Stimulated activated CD4-positive, alpha-beta T cell treated with anti-CD3 and anti-CD28 coated beads, Interleukin-12 subunit alpha, Interleukin-12 subunit beta, amount 100 ng/mL, for 48 hours (primary cell): ENCODE results near the gene FAM174C.
"Not testable (repeated sequence)": the region's sequence is repeated elsewhere in the genome, so short reads cannot be mapped to it uniquely, and the experiment has no call there.

Source experiments
- DNase-seq, 3 donors: peaks; one replicate each; pipeline ENCODE4 v3.0.0-alpha.2; 2020; ENCODE audit warnings: low read depth in 2 of 3, low spot score in 1 of 3

Gene FAM174C

DNA sequence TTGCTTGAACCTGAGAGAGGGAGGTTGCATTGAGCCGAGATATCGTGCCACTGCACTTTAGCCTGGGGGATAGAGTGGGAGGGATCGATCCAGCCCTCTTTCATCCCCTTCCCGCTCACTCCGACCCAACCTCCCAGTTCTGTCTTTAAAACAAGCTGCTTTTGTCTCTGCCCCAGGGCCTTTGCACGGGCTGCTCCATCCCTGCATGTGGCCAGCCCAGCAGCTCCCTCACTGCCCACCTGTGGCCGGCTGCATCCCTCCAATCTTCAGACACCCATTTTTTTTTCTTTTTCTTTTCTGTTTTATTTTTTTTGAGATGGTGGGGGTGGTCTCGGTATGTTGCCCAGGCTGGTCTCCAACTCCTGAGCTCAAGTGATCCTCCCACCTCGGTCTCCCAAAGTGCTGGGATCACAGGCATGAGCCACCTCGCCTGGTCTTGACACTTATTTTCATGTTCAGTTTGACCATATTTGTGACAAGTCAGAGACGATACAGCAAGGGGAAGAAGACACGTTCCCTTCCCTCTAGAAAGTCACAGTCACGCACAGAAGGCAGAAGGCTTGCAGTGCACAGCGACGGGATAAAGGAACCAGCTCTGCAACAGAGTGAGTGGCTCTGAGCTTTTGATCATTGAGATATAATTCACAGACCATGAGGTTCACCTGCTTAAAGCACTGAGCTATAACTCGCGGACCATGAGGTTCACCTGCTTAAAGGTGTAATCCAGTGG, 42.1 kb downstream of the FAM174C start:
- DNase-seq: no peak

DNA sequence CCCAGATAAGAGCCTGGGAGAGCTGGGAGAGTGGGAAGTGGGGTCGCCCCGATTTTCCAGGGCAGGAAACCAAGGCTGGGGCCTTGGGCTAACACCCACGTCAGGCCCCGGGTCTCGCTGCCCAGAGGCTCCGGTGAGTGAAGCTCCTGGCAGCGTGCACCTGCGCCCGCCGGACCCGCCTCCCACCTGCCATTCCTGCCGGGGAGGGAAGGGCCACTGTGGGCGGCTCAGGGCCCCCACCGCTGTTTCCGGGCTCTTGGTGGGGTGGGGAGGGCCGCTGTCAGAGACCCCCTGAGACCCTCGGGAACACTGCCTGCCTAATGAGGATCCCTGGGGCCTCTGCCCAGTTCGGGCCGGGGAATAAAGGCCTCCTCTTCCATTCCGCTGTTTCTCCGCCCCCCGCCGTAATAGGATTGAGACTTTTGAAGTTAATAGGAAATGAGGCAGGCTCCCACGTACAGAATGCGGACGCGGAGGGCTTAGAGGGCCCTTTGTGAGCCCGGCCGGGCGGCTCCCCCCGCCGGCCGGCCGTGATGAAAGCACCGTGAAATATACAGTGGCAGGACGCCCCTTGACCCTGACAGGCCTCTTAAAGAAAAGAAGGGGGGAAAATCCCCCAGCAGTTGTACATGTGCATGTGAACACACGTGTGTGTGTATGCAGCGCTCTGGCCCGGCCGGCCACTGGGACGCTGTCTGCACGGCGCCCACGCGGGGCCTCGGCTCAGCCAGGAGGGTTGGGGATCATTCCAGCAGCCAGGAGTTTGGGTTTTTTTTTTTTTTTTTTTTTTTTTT, 43.5 kb downstream of the FAM174C start:
- no peak for DNase-seq

DNA sequence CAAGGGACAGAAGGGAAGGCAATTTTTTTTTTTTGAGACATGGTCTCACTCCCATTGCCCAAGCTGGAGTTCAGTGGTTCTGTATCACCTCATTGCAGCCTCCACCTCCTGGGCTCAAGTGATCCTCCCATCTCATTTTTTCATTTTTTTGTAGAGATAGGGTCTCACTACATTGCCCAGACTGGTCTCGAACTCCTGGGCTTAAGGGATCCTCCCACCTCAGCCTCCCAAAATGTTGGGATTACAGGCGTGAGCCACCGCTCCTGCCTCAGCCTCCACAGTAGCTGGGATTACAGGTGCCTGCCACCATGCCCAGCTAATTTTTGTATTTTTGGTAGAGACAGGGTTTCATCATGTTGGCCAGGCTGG, 44.9 kb downstream of the FAM174C start:
- not testable (repeated sequence) for DNase-seq

DNA sequence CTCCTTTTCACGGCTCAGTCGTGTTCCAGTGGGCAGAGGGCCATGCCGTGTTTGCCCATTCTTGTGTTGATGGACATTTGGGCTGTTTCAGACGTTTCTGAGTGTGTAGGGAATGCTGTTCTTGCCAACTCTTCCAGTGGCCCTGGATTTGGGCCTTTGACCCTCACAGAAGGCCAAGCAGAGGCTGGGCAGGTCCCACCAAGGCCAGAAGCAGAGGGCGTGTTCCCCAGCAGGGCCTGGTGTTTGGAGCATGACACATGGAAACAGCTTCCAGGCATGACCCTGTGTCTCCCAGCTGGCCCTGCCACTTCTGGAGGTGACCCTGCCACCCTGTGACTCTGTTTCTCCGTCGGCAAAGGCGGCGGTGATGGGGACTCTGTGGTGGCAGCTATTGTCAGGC, 46.2 kb downstream of the FAM174C start:
- DNase-seq: no peak

DNA sequence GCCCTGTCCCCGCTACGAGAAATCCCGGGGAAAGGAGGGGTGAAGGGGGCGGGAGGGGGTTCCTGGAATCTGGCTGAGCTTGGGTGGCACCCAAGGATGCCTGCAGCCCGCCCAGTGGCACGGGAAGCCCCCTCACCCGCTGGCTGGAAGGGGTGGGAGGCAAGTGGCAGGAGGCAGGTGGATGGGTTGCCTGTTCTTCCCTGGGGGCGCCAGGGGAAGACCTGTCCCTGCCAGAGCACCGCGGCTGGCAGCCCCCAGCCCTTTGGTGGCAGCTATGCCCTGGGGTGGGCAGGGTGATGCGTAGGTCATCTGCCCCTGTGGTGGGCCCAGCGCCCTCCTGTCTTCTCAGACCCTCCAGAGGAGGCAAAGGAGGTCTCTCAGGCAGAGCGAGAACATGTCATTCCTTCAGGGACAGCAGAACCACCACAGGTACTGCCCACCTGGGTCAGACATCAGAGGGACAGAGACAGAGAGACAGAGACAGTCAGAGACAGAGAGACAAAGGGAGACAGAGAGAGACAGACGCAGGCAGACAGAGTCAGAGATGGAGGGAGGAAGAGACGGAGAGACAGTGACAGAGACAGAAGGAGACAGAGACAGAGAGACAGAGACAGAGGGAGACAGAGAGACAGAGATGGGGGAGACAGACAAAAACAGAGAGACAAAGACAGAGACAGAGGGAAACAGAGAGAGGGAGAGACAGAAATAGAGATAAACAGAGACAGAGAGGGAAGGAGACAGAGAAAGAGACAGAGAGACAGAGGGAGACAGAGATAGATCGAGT, 47.1 kb downstream of the FAM174C start:
- DNase-seq: no peak

DNA sequence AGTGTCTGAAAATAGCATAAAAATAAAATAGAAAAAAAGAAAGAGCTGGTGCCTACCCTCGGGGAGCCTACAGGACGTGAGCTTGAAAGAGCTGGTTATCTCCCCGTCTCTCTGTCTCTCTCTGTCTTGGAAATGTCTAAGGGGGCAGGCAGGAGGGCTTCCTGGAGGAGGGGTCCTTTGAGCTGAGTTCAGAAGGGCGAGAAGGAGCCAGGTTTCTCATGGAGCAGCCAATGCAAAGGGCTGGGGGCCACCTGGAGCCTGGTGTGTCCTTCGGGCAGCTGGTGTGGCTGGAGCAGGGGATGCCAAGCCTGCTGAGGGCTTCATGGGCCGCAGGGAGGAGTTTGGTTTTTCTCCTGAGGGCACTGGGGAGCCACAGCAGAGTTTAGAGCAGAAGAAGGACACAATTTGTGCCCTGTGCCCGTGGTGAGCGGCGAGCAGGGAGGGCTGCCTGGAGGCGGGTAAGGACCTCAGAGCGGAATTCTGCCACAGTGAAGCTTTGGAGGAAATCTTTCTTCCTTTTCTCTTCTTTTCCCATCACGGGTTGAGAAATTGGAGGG, 49.0 kb downstream of the FAM174C start:
- DNase-seq: no peak

DNA sequence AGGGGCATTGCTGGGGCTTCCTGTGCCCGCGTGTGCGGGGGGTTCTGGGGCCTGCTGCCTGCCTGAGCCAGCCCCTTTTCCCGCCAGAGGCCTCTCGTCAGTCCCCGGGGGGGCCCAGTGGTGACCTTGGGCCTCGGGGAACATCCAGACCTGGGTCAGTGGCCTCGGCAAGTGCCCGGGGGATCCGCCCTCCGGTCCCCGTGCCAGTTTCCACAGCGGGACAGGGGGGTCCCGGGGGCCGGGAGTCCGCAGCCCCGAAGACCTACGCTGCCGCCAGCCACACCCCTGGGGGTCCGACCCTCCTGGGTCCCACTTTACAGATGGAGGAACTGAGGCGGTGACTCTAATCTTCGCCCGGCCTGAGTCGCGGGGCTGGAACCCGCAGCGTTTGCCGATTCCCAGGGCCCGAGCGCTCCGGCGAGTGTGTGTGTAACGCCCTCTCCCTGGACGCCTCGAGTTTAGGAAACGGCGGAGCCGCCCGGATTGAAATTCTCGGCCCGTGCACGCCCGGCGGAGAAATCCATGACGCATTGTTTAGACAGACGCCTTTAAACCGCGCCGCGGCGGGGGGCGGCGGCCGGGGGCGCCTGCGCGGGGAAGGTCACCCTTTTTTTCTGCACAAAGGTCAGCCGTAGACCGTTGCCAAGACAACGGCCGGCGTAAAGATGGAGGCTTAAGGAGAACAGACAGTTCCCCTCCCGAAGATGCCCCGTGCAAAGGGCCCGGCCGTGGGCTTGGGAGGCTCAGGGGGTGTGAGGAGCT, 49.7 kb downstream of the FAM174C start:
- peak; percentile 6 to 15 (median 14) for DNase-seq

DNA sequence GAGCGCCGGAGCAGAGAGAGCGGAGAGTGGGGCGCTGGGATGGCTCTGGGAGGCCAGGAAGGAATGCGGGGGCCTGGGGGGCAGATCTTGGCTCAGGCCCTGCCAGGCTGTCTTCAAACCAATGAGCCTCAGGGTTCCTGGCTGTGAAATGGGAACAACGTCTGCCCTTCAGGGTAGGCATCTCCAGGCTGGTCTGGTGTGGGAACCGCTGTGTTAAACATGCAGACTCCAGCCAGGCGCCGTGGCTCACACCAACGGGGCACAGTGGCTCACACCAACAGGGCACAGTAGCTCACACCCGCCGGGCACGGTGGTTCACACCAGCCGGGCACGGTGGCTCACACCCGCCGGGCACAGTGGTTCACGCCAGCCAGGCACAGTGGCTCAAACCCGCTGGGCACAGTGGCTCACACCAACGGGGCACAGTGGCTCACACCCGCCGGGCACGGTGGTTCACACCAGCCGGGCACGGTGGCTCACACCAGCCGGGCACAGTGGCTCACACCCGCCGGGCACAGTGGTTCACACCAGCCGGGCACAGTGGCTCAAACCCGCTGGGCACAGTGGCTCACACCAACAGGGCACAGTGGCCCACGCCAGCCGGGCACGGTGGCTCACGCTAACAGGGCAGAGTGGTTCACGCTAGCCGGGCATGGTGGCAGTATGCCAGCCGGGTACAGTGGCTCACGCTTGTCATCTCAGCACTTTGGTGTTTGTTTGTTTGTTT, 50.4 kb downstream of the FAM174C start:
- DNase-seq: no peak

DNA sequence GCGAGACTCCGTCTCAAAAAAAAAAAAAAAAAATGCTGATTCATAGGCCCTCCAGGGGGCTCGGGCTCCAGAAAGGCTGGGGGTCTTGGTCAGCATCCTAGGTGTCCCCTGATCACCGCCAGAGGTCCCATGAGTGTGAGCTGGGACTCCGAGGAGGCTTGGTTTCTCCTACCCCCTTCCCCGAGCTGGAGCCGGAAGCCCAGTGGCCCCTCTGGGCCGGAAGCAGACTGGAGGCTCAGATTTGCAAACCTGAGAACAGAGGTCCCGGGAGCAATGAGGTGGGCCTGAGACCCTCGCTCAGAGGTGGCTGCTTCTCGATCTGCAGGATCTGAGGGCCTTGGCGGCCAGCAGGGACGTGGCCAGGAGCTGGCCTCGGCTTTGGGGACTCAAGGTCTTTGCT, 51.8 kb downstream of the FAM174C start:
- no peak for DNase-seq
